ENCODE results near the gene XRCC1. TPM values are rescaled to one million over a fixed set of nuclear protein-coding genes. Genes with fewer than 3 reads are reported as not detected.

Gene XRCC1
- polyA plus RNA-seq, 1 donor from 2014 or later: 18.6 TPM

- no peak overlapping the region for H3K4me2 ChIP-seq (ENCODE audit: low read length)
- no peaks in the 10 kb centered on the region for H3K79me2 ChIP-seq (replicated peaks; ENCODE audit: insufficient read depth, low read length)
- no peaks in the 10 kb centered on the region for H3K9me3 ChIP-seq (ENCODE audit: low read length)
- no peaks in the 10 kb centered on the region for H3F3A ChIP-seq (ENCODE audit: insufficient read depth, low read length, poor library complexity, severe bottlenecking)
- no peak overlapping the region for H3K4me3 ChIP-seq (ENCODE audit: low read length)
- no peaks in the 10 kb centered on the region for H4K20me1 ChIP-seq (ENCODE audit: insufficient read depth)
- TF ChIP-seq EP300 (conservative IDR thresholded peaks at IDR 0.05; ENCODE audit: poor library complexity, severe bottlenecking) (no peak), REST (IDR thresholded peaks at IDR 0.05; ENCODE audit: borderline replicate concordance) (no peak), TAF1 (IDR thresholded peaks at IDR 0.05; ENCODE audit: low read depth) (no peak), EZH2 (IDR thresholded peaks at IDR 0.05; ENCODE audit: borderline replicate concordance, insufficient read depth, low read length, poor library complexity, severe bottlenecking) (no peak), SMC3 (conservative IDR thresholded peaks at IDR 0.05; ENCODE audit: poor library complexity) (no peak), POLR2AphosphoS5 (IDR thresholded peaks at IDR 0.05) (no peak), MXI1 (conservative IDR thresholded peaks at IDR 0.05; ENCODE audit: poor library complexity, severe bottlenecking) (no peak), RAD21 (conservative IDR thresholded peaks at IDR 0.05) (no peak), CTCF (IDR thresholded peaks at IDR 0.05; ENCODE audit: poor library complexity, severe bottlenecking) (no peak)
- H3K9ac ChIP-seq (ENCODE audit: low read length): no peak overlapping the region
- no peaks in the 10 kb centered on the region for H3K9me2 ChIP-seq (ENCODE audit: insufficient read depth, low read length)
- no peak overlapping the region for H2AFZ ChIP-seq (ENCODE audit: low read depth, low read length)
- no peaks in the 10 kb centered on the region for H3K27me3 ChIP-seq (ENCODE audit: insufficient read depth, low read depth, low read length)
- H3K27ac ChIP-seq (ENCODE audit: low read length): no peak overlapping the region
- no peaks in the 10 kb centered on the region for H3K36me3 ChIP-seq (ENCODE audit: insufficient read depth, low read length)
These were observed 20.9 kb downstream of the XRCC1 start for GRCh38 chr19:43554317-43554895.

- no peak overlapping the region for H2AFZ ChIP-seq (ENCODE audit: low read depth, low read length)
- no peaks in the 10 kb centered on the region for H3K27me3 ChIP-seq (ENCODE audit: insufficient read depth, low read depth, low read length)
- TF ChIP-seq MXI1 (conservative IDR thresholded peaks at IDR 0.05; ENCODE audit: poor library complexity, severe bottlenecking) (no peak), POLR2AphosphoS5 (IDR thresholded peaks at IDR 0.05) (no peak), RAD21 (conservative IDR thresholded peaks at IDR 0.05) (no peak), REST (IDR thresholded peaks at IDR 0.05; ENCODE audit: borderline replicate concordance) (no peak), EZH2 (IDR thresholded peaks at IDR 0.05; ENCODE audit: borderline replicate concordance, insufficient read depth, low read length, poor library complexity, severe bottlenecking) (no peak), EP300 (conservative IDR thresholded peaks at IDR 0.05; ENCODE audit: poor library complexity, severe bottlenecking) (no peak), CTCF (IDR thresholded peaks at IDR 0.05; ENCODE audit: poor library complexity, severe bottlenecking) (no peak), SMC3 (conservative IDR thresholded peaks at IDR 0.05; ENCODE audit: poor library complexity) (no peak), TAF1 (IDR thresholded peaks at IDR 0.05; ENCODE audit: low read depth) (no peak)
- no peaks in the 10 kb centered on the region for H3K36me3 ChIP-seq (ENCODE audit: insufficient read depth, low read length)
- no peak overlapping the region for H3K27ac ChIP-seq (ENCODE audit: low read length)
- no peaks in the 10 kb centered on the region for H3F3A ChIP-seq (ENCODE audit: insufficient read depth, low read length, poor library complexity, severe bottlenecking)
- H4K20me1 ChIP-seq (ENCODE audit: insufficient read depth): no peaks in the 10 kb centered on the region
- H3K79me2 ChIP-seq (replicated peaks; ENCODE audit: insufficient read depth, low read length): no peaks in the 10 kb centered on the region
- no peak overlapping the region for H3K4me2 ChIP-seq (ENCODE audit: low read length)
- no peak overlapping the region for H3K9ac ChIP-seq (ENCODE audit: low read length)
- H3K9me3 ChIP-seq (ENCODE audit: low read length): no peaks in the 10 kb centered on the region
- H3K9me2 ChIP-seq (ENCODE audit: insufficient read depth, low read length): no peaks in the 10 kb centered on the region
- H3K4me3 ChIP-seq (ENCODE audit: low read length): no peak overlapping the region
These were observed 21.7 kb downstream of the XRCC1 start for GRCh38 chr19:43553656-43554055.

Data from neural cell (in vitro differentiated cells).